Kidney (tissue), 14 donors: ENCODE results near the gene HES1. TPM values are rescaled to one million over a fixed set of nuclear protein-coding genes. Genes with fewer than 3 reads are reported as not detected.
"Not testable (repeated sequence)": the region's sequence is repeated elsewhere in the genome, so short reads cannot be mapped to it uniquely, and the experiment has no call there.

Source experiments
- DNase-seq, 5 donors: peaks; one replicate each; pipeline ENCODE4 v3.0.0-alpha.2; 2013 to 2020
- FAIRE-seq: peaks from 2 replicates; lab custom pipeline; 2012; peaks lifted over from hg19 to GRCh38; lab: Jason Lieb, UNC
- H3K27ac ChIP-seq, 2 donors: one replicate each; pipeline ENCODE4 v1.7.0; 2013; ENCODE audit warnings: low read depth in 2 of 2, low read length in 2 of 2, inconsistent platforms in 1 of 2
- H3K27me3 ChIP-seq: one replicate; pipeline ENCODE4 v1.7.1; 2013; ENCODE audit warnings: low read length, inconsistent platforms; ENCODE audit not compliant: control insufficient read depth, insufficient read depth
- H3K36me3 ChIP-seq, 3 donors: one replicate each; pipeline versions ENCODE4 v1.7.0 to v1.7.1; 2013; ENCODE audit warnings: low read length in 3 of 3, control low read depth in 1 of 3, inconsistent platforms in 1 of 3; ENCODE audit not compliant: insufficient read depth in 3 of 3, control insufficient read depth in 2 of 3
- H3K4me1 ChIP-seq, 3 donors: one replicate each; pipeline versions ENCODE4 v1.7.0 to v1.7.1; 2013; ENCODE audit warnings: low read length in 3 of 3, inconsistent platforms in 1 of 3, low read depth in 1 of 3; ENCODE audit not compliant: control insufficient read depth in 2 of 3, insufficient read depth in 2 of 3
- H3K4me3 ChIP-seq, 3 donors: one replicate each; pipeline versions ENCODE4 v1.7.0 to v1.8.1; 2013; ENCODE audit warnings: low read length in 3 of 3, control low read depth in 1 of 3, inconsistent platforms in 1 of 3
- H3K9ac ChIP-seq, 3 donors: one replicate each; pipeline versions ENCODE4 v1.7.0 to v1.7.1; 2013; ENCODE audit warnings: low read length in 3 of 3, control low read depth in 1 of 3, inconsistent platforms in 1 of 3
- H3K9me3 ChIP-seq, 3 donors: one replicate each; pipeline versions ENCODE4 v1.7.0 to v1.7.1; 2013; ENCODE audit warnings: low read length in 3 of 3, control low read depth in 1 of 3, inconsistent platforms in 1 of 3; ENCODE audit not compliant: control insufficient read depth in 2 of 3, insufficient read depth in 1 of 3
- intact Hi-C: fragments of 100-400 bp; cut with DNase I; formaldehyde crosslinking; loops from one replicate; pipeline ENCODE4 v1.11.1; 2022
- polyA plus RNA-seq: library from polyadenylated mRNA; stranded (reverse); fragments of 350-450 nt; fragmentation: Illumina TruSeq; extraction: RNeasy Lipid Tissue Mini Kit (QIAGEN cat#74804); gene quantifications from one replicate; pipeline ENCODE4 v1.2.3, GENCODE V29; 2014; ENCODE audit warnings: low read depth, low replicate concordance; ENCODE audit not compliant: insufficient read depth
- total RNA-seq: library from RNA; stranded (reverse); fragmentation: NEBNext Ultra II Directional; extraction: Animal tissue kit (Norgen Biotek cat#: 25700); gene quantifications from one replicate; pipeline ENCODE4 v1.2.1, GENCODE V29; 2021
- TF ChIP-seq, protein P1 (sequence below): IDR thresholded peaks from 3 replicates; pipeline ENCODE4 v1.5.1; 2012; ENCODE audit warnings: mild to moderate bottlenecking, moderate library complexity, borderline replicate concordance; ENCODE audit not compliant: insufficient read depth; ENCODE audit errors: extremely low read depth
- donor health status: control.
- donor health status: control.
- donor health status: control.
- donor health status: control.
- donor health status: control.
- donor health status: DM: yes; HTN: yes; CAD: no.
- donor health status: Normal renal cell carcinoma (clear cell type).

HES1 gene
- total and polyA plus RNA-seq, 2 donors from 2014 or later, result 44.3 to 77.4 TPM

GRCh38 chr3:194124193-194124592, 11.8 kb upstream of the HES1 start:
- Histone ChIP-seq H3K4me3 (no peak overlapping the region), H3K9me3 (no peaks in the 10 kb centered on the region), H3K4me1 (peaks cover 0 to under 1% (median 0%) of the 10 kb centered on the region in 3 donors), H3K27ac (no peak overlapping the region), H3K9ac (no peak overlapping the region), H3K36me3 (no peaks in the 10 kb centered on the region), H3K27me3 (no peaks in the 10 kb centered on the region)
- FAIRE-seq (no peak), DNase-seq (no peak)
- TF ChIP-seq, protein P1, sequence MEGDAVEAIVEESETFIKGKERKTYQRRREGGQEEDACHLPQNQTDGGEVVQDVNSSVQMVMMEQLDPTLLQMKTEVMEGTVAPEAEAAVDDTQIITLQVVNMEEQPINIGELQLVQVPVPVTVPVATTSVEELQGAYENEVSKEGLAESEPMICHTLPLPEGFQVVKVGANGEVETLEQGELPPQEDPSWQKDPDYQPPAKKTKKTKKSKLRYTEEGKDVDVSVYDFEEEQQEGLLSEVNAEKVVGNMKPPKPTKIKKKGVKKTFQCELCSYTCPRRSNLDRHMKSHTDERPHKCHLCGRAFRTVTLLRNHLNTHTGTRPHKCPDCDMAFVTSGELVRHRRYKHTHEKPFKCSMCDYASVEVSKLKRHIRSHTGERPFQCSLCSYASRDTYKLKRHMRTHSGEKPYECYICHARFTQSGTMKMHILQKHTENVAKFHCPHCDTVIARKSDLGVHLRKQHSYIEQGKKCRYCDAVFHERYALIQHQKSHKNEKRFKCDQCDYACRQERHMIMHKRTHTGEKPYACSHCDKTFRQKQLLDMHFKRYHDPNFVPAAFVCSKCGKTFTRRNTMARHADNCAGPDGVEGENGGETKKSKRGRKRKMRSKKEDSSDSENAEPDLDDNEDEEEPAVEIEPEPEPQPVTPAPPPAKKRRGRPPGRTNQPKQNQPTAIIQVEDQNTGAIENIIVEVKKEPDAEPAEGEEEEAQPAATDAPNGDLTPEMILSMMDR, result no peak
- intact Hi-C loops, result no loop called here

DNA sequence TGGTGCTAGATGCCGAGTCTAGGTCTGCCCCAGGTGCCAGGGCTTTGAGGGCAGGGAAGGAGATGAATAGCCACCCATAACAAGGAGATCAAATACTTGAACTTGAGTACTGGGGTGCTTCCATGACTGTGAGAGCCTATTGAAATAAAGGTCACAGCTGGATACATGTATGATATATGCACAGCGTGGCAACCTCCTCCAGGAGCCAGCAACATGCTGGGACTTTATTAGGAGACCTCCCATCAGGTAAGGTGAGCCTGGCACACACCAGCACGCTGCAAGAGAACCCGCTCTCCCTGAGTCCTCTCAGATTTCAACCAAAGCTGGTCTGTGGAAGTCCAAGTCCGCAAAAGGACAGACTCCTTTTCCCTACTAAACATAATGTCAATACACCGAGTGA, 10.5 kb upstream of the HES1 start:
- Histone ChIP-seq H3K36me3 (no peaks in the 10 kb centered on the region), H3K27ac (no peak overlapping the region), H3K9me3 (no peaks in the 10 kb centered on the region), H3K4me3 (no peak overlapping the region), H3K4me1 (peaks cover 7 to 11% (median 9%) of the 10 kb centered on the region in 3 donors), H3K9ac (no peak overlapping the region), H3K27me3 (no peaks in the 10 kb centered on the region)
- intact Hi-C loops, result no loop called here
- DNase-seq (peak in 1 of 5 donors; percentile 30), FAIRE-seq (no peak)
- TF ChIP-seq, protein P1, result no peak

DNA sequence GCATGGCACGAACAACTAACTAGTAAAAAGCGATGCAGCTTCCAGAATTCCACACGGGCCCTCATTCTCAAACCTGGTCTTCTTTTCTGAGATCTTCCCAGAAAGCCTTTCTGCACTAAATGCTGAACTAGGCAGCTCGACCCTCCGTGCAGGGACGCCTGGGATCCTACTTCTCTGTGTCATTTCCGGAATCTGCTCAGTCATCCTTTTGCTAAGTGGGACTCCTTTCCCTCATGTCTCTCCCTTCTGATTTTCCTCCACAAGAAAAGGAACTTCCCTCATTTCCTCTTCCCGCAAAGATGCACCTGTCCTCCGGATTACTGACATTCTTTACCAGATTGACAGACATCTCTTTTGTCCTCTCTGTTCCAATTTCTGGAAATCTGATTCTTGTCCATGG, 9.2 kb upstream of the HES1 start:
- TF ChIP-seq, protein P1, result no peak
- no peak overlapping the region for H3K27ac ChIP-seq
- H3K9me3 ChIP-seq, result no peaks in the 10 kb centered on the region
- no peak for FAIRE-seq
- no peak overlapping the region for H3K4me3 ChIP-seq
- DNase-seq, result no peak
- intact Hi-C loops, result no loop called here
- peaks cover 7 to 19% (median 19%) of the 10 kb centered on the region in 3 donors for H3K4me1 ChIP-seq
- H3K36me3 ChIP-seq, result no peaks in the 10 kb centered on the region
- H3K27me3 ChIP-seq, result no peaks in the 10 kb centered on the region
- H3K9ac ChIP-seq, result no peak overlapping the region

GRCh38 chr3:194128202-194128918, 7.6 kb upstream of the HES1 start:
- no peaks in the 10 kb centered on the region for H3K36me3 ChIP-seq
- intact Hi-C loops, result no loop called here
- no peak overlapping the region for H3K9ac ChIP-seq
- H3K27ac ChIP-seq, result no peak overlapping the region
- H3K4me3 ChIP-seq, result no peak overlapping the region
- FAIRE-seq (no peak), DNase-seq (no peak)
- H3K9me3 ChIP-seq, result no peaks in the 10 kb centered on the region
- TF ChIP-seq, protein P1, result no peak
- H3K4me1 ChIP-seq, result peaks cover 7 to 32% (median 29%) of the 10 kb centered on the region in 3 donors
- H3K27me3 ChIP-seq, result no peaks in the 10 kb centered on the region

- H3K36me3 ChIP-seq, FAIRE-seq, H3K4me3 ChIP-seq, H3K9ac ChIP-seq, H3K27me3 ChIP-seq, H3K9me3 ChIP-seq, intact Hi-C loops, H3K27ac ChIP-seq, DNase-seq: not testable (repeated sequence)
- peaks cover 7 to 37% (median 32%) of the 10 kb centered on the region in 3 donors for H3K4me1 ChIP-seq
Observed at GRCh38 chr3:194128919-194129295, 7.0 kb upstream of the HES1 start.
